Natural killer cell (primary cell): ENCODE results near the gene HUNK. TPM values are rescaled to one million over a fixed set of nuclear protein-coding genes. Genes with fewer than 3 reads are reported as not detected.
"Not testable (repeated sequence)": the region's sequence is repeated elsewhere in the genome, so short reads cannot be mapped to it uniquely, and the experiment has no call there.

ENCODE experiments used
- ATAC-seq, 3 donors: fragments of 150-1000 bp in 2 of 3; fragments of 200-7000 bp in 1 of 3; cut with Tn5 transposase; 1 replicate in 1 of 3; 2 replicates in 2 of 3; pipeline ENCODE4 v1.10.0; 2021; ENCODE audit warnings: mild to moderate bottlenecking in 2 of 3, moderate library complexity in 2 of 3
- DNase-seq, 2 donors: peaks; one replicate each; pipeline versions ENCODE4 v3.0.0 to v3.0.0-alpha.2; 2013 to 2021; ENCODE audit warnings: mixed read lengths in 1 of 2
- H3K27ac ChIP-seq: one replicate; pipeline ENCODE4 v1.5.1; 2013; ENCODE audit warnings: mild to moderate bottlenecking, low read length
- H3K27me3 ChIP-seq: one replicate; pipeline ENCODE4 v1.6.1; 2013; ENCODE audit warnings: low read length; ENCODE audit not compliant: control insufficient read depth, insufficient read depth
- H3K36me3 ChIP-seq: one replicate; pipeline ENCODE4 v1.6.1; 2013; ENCODE audit warnings: low read length; ENCODE audit not compliant: control insufficient read depth, insufficient read depth
- H3K4me1 ChIP-seq: one replicate; pipeline ENCODE4 v1.6.1; 2013; ENCODE audit warnings: low read length; ENCODE audit not compliant: control insufficient read depth, insufficient read depth
- H3K4me3 ChIP-seq: one replicate; pipeline ENCODE4 v1.5.1; 2013; ENCODE audit warnings: low read length
- H3K9me3 ChIP-seq: one replicate; pipeline ENCODE4 v1.6.1; 2013; ENCODE audit warnings: low read length; ENCODE audit not compliant: control insufficient read depth, insufficient read depth
- H3K27ac Mint-ChIP-seq, 2 donors: one replicate each; pipeline ENCODE4 v1.8.0; 2022; ENCODE audit warnings: mild to moderate bottlenecking in 2 of 2, mixed read lengths in 2 of 2, moderate library complexity in 1 of 2
- H3K27me3 Mint-ChIP-seq, 2 donors: one replicate each; pipeline ENCODE4 v1.8.0; 2022; ENCODE audit warnings: low read depth in 2 of 2, mixed read lengths in 2 of 2
- H3K36me3 Mint-ChIP-seq: one replicate; pipeline ENCODE4 v1.8.0; 2022; ENCODE audit warnings: mixed read lengths
- H3K4me1 Mint-ChIP-seq, 2 donors: one replicate each; pipeline ENCODE4 v1.8.0; 2022; ENCODE audit warnings: mixed read lengths in 2 of 2
- H3K4me3 Mint-ChIP-seq: one replicate; pipeline ENCODE4 v1.8.0; 2022; ENCODE audit warnings: mild to moderate bottlenecking, moderate library complexity, mixed read lengths
- H3K9me3 Mint-ChIP-seq, 2 donors: one replicate each; pipeline ENCODE4 v1.8.0; 2022; ENCODE audit warnings: mixed read lengths in 2 of 2
- CTCF ChIP-seq: fragments of 200-600 bp; IDR thresholded peaks from one replicate; pipeline ENCODE4 v1.8.0; 2022; ENCODE audit warnings: antibody characterized with exemption
- WGBS: methylation state at CpG from one replicate; pipeline ENCODE4 v1.1.7; 2013; ENCODE audit warnings: missing lambda C conversion rate; ENCODE audit not compliant: insufficient coverage; 5-methylcytosine and 5-hydroxymethylcytosine counted together
- intact Hi-C: fragments of 100-400 bp; cut with micrococcal nuclease; formaldehyde crosslinking; loops from one replicate; pipeline ENCODE4 v1.14.2; 2022
- total RNA-seq, 4 donors: library from RNA; stranded (reverse); fragments of 120-200 nt in 1 of 4; gene quantifications; one replicate each; pipeline versions ENCODE4 v1.2.3 to v1.2.4, GENCODE V29; 2013 to 2022

HUNK gene
- total RNA-seq, 3 donors from 2014 or later (not counting 1 experiment from before 2014, with no cell fraction given), result not detected

- Mint-ChIP-seq H3K27ac (no peak overlapping the region), H3K36me3 (no peaks in the 10 kb centered on the region), H3K4me3 (no peak overlapping the region), H3K27me3 (peaks cover 18 to 36% of the 10 kb centered on the region in 2 donors), H3K4me1 (no peaks in the 10 kb centered on the region), H3K9me3 (no peaks in the 10 kb centered on the region)
- Histone ChIP-seq H3K27me3 (peaks cover 11% of the 10 kb centered on the region), H3K27ac (no peak overlapping the region), H3K9me3 (no peaks in the 10 kb centered on the region), H3K4me1 (peaks cover 3% of the 10 kb centered on the region), H3K36me3 (no peaks in the 10 kb centered on the region), H3K4me3 (no peak overlapping the region)
- DNase-seq (no peak), ATAC-seq (no peak)
- 34% methylated on average over 6 of the region's 6 CpGs for WGBS
- TF ChIP-seq CTCF, result no peak
- intact Hi-C loops, result loop anchor here (5.0 kb wide), 1 partner anchor 388 kb away; no protein-coding TSS in a partner anchor
Measured at GRCh38 chr21:31869750-31870149, 3.1 kb upstream of the HUNK start.

DNA sequence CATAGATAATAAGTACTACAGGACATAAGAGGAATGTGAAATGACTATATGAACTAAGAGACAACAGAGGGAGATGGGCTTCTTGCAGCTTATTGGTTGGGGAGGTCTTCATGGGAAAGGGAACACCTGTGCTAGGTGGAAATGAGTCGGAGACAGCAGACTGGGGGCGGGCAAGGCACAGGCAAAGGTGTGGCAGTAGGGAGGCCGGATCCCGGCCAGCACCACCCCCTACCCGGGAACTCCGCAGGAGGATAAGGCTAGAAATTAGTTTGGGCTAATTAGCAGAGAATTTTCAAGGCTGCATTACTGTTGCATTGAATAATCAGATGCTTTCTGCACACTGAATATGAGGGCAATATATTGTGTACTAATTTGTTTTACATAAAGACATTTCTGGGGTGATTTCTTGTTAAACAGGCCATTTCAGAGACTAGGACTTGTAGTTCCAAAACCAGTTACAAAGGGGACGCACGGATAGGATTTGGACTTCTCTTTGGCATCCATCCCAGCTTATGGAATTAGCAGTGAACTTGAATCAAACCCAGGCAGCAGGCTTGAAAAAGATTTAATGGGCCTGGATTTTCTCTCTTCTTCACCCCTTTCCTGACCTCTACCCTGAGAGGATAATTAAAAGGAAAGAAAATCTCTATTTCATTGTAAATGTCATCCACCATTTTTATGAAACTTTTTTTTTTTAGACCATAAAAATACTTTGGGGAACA is 2.2 kb upstream of the HUNK start:
- Histone ChIP-seq H3K4me1 (peaks cover 3% of the 10 kb centered on the region), H3K27ac (no peak overlapping the region), H3K27me3 (peaks cover 11% of the 10 kb centered on the region), H3K9me3 (no peaks in the 10 kb centered on the region), H3K4me3 (no peak overlapping the region), H3K36me3 (no peaks in the 10 kb centered on the region)
- ATAC-seq, result no peak
- peaks cover 26 to 45% of the 10 kb centered on the region in 2 donors for H3K27me3 Mint-ChIP-seq
- no peak for TF ChIP-seq CTCF
- no peaks in the 10 kb centered on the region for H3K36me3 Mint-ChIP-seq
- intact Hi-C loops, result no loop called here
- no peak overlapping the region for H3K27ac Mint-ChIP-seq
- no peak overlapping the region for H3K4me3 Mint-ChIP-seq
- WGBS, result 82% methylated on average over 8 of the region's 8 CpGs
- no peaks in the 10 kb centered on the region for H3K4me1 Mint-ChIP-seq
- no peak for DNase-seq
- H3K9me3 Mint-ChIP-seq, result no peaks in the 10 kb centered on the region

DNA sequence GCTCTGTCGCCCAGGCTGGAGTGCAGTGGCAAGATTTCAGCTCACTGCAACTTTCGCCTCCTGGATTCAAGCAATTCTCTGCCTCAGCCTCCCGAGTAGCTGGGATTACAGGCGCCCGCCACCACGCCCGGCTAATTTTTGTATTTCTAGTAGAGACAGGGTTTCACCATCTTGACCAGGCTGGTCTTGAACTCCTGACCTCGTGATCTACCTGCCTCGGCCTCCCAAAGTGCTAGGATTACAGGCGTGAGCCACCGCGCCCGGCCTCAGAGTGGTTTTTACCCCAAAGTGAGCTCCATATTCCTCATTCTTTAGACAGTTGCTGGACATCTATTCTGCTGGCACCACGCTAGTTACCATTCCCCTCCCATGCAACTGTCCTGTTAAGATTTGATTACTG is 1.4 kb upstream of the HUNK start:
- H3K4me3 Mint-ChIP-seq, H3K27ac Mint-ChIP-seq, H3K4me1 Mint-ChIP-seq, H3K4me1 ChIP-seq, intact Hi-C loops, DNase-seq, H3K9me3 ChIP-seq, H3K36me3 Mint-ChIP-seq, ATAC-seq, H3K36me3 ChIP-seq, H3K9me3 Mint-ChIP-seq, H3K4me3 ChIP-seq, H3K27ac ChIP-seq: not testable (repeated sequence)
- H3K27me3 ChIP-seq, result peaks cover 14% of the 10 kb centered on the region
- 92% methylated on average over 14 of the region's 14 CpGs for WGBS
- H3K27me3 Mint-ChIP-seq, result peaks cover 31 to 52% of the 10 kb centered on the region in 2 donors

DNA sequence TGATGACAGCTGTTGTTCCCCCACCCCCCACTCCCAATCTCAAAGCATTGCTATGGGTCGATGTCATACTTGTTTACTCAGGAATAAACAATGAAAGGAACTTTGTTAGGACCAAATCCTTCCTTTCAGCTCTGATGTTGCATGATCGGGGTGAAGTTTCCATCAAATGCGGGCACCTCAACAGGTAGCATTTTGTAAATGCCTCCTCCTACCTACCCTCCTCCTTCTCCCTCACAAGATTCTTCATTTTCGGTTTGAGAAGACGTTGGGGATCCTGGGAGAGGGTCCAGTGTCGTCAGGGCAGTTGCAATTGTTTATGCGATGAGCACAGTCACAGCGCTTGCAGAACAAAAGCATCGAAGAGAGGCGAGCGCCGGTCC is 758 bp upstream of the HUNK start:
- WGBS, result 10% methylated on average over 12 of the region's 12 CpGs
- Histone ChIP-seq H3K4me3 (no peak overlapping the region), H3K27me3 (peaks cover 14% of the 10 kb centered on the region), H3K27ac (no peak overlapping the region), H3K9me3 (no peaks in the 10 kb centered on the region), H3K4me1 (peaks cover 3% of the 10 kb centered on the region), H3K36me3 (no peaks in the 10 kb centered on the region)
- peaks cover 34 to 57% of the 10 kb centered on the region in 2 donors for H3K27me3 Mint-ChIP-seq
- intact Hi-C loops, result no loop called here
- no peak overlapping the region for H3K27ac Mint-ChIP-seq
- no peaks in the 10 kb centered on the region for H3K9me3 Mint-ChIP-seq
- H3K4me1 Mint-ChIP-seq, result no peaks in the 10 kb centered on the region
- no peak for TF ChIP-seq CTCF
- H3K36me3 Mint-ChIP-seq, result no peaks in the 10 kb centered on the region
- H3K4me3 Mint-ChIP-seq, result peak overlapping the region; percentile 52
- ATAC-seq (no peak), DNase-seq (no peak)
